ENCODE measurements around the gene CAMTA1. TPM values are rescaled to one million over a fixed set of nuclear protein-coding genes. Genes with fewer than 3 reads are reported as not detected.

The CAMTA1 gene
- total RNA-seq, 1 experiment from 2014 or later, result 102 TPM

- H3K36me3 ChIP-seq (replicated peaks; ENCODE audit: control insufficient read depth, insufficient read depth, low read length), result no peaks in the 10 kb centered on the region
- H3K4me3 ChIP-seq (ENCODE audit: insufficient read depth, low read depth, low read length), result no peak overlapping the region
- no peaks in the 10 kb centered on the region; the same call in 1 of the 2 replicates for H3K27me3 ChIP-seq (ENCODE audit: control insufficient read depth, insufficient read depth, low read length)
- no peak for DNase-seq
Measured at GRCh38 chr1:7248549-7249199, 463.4 kb downstream of the CAMTA1 start.

GRCh38 chr1:7249516-7249915, 464.3 kb downstream of the CAMTA1 start:
- no peak overlapping the region for H3K4me3 ChIP-seq (ENCODE audit: insufficient read depth, low read depth, low read length)

GRCh38 chr1:7250176-7250575, 464.9 kb downstream of the CAMTA1 start:
- H3K27me3 ChIP-seq (ENCODE audit: control insufficient read depth, insufficient read depth, low read length), result no peaks in the 10 kb centered on the region; the same call in 1 of the 2 replicates
- no peak overlapping the region for H3K4me3 ChIP-seq (ENCODE audit: insufficient read depth, low read depth, low read length)
- DNase-seq, result no peak
- H3K36me3 ChIP-seq (replicated peaks; ENCODE audit: control insufficient read depth, insufficient read depth, low read length), result no peaks in the 10 kb centered on the region

More at GRCh38 chr1:7249516-7249915, 464.3 kb downstream of the CAMTA1 start:
- no peak for DNase-seq
- H3K36me3 ChIP-seq (replicated peaks; ENCODE audit: control insufficient read depth, insufficient read depth, low read length), result no peaks in the 10 kb centered on the region
- H3K27me3 ChIP-seq (ENCODE audit: control insufficient read depth, insufficient read depth, low read length), result no peaks in the 10 kb centered on the region; the same call in 1 of the 2 replicates

- no peak overlapping the region for H3K4me3 ChIP-seq (ENCODE audit: insufficient read depth, low read depth, low read length)
- no peak for DNase-seq
- H3K27me3 ChIP-seq (ENCODE audit: control insufficient read depth, insufficient read depth, low read length), result no peaks in the 10 kb centered on the region; the same call in 1 of the 2 replicates
- no peaks in the 10 kb centered on the region for H3K36me3 ChIP-seq (replicated peaks; ENCODE audit: control insufficient read depth, insufficient read depth, low read length)
Measured at GRCh38 chr1:7250597-7251453, 465.6 kb downstream of the CAMTA1 start.

GRCh38 chr1:7251454-7251800, 466.2 kb downstream of the CAMTA1 start:
- no peak overlapping the region for H3K4me3 ChIP-seq (ENCODE audit: insufficient read depth, low read depth, low read length)
- no peaks in the 10 kb centered on the region; the same call in 1 of the 2 replicates for H3K27me3 ChIP-seq (ENCODE audit: control insufficient read depth, insufficient read depth, low read length)
- H3K36me3 ChIP-seq (replicated peaks; ENCODE audit: control insufficient read depth, insufficient read depth, low read length), result no peaks in the 10 kb centered on the region
- no peak for DNase-seq

GRCh38 chr1:7252411-7253117, 467.3 kb downstream of the CAMTA1 start:
- no peak for DNase-seq
- Histone ChIP-seq H3K27me3 (ENCODE audit: control insufficient read depth, insufficient read depth, low read length) (no peaks in the 10 kb centered on the region; the same call in 1 of the 2 replicates), H3K4me3 (ENCODE audit: insufficient read depth, low read depth, low read length) (no peak overlapping the region), H3K36me3 (replicated peaks; ENCODE audit: control insufficient read depth, insufficient read depth, low read length) (no peaks in the 10 kb centered on the region)

GRCh38 chr1:7253118-7253480, 467.8 kb downstream of the CAMTA1 start:
- DNase-seq, result no peak
- Histone ChIP-seq H3K4me3 (ENCODE audit: insufficient read depth, low read depth, low read length) (no peak overlapping the region), H3K27me3 (ENCODE audit: control insufficient read depth, insufficient read depth, low read length) (no peaks in the 10 kb centered on the region; the same call in 1 of the 2 replicates), H3K36me3 (replicated peaks; ENCODE audit: control insufficient read depth, insufficient read depth, low read length) (no peaks in the 10 kb centered on the region)

GRCh38 chr1:7253988-7254587, 468.8 kb downstream of the CAMTA1 start:
- DNase-seq, result no peak
- Histone ChIP-seq H3K36me3 (replicated peaks; ENCODE audit: control insufficient read depth, insufficient read depth, low read length) (no peaks in the 10 kb centered on the region), H3K27me3 (ENCODE audit: control insufficient read depth, insufficient read depth, low read length) (no peaks in the 10 kb centered on the region; the same call in 1 of the 2 replicates), H3K4me3 (ENCODE audit: insufficient read depth, low read depth, low read length) (no peak overlapping the region)

GRCh38 chr1:7255303-7256058, 470.2 kb downstream of the CAMTA1 start:
- Histone ChIP-seq H3K36me3 (replicated peaks; ENCODE audit: control insufficient read depth, insufficient read depth, low read length) (no peaks in the 10 kb centered on the region), H3K4me3 (ENCODE audit: insufficient read depth, low read depth, low read length) (no peak overlapping the region), H3K27me3 (ENCODE audit: control insufficient read depth, insufficient read depth, low read length) (no peaks in the 10 kb centered on the region)
- DNase-seq, result no peak

- H3K4me3 ChIP-seq (ENCODE audit: insufficient read depth, low read depth, low read length), result no peak overlapping the region
- no peaks in the 10 kb centered on the region for H3K36me3 ChIP-seq (replicated peaks; ENCODE audit: control insufficient read depth, insufficient read depth, low read length)
- H3K27me3 ChIP-seq (ENCODE audit: control insufficient read depth, insufficient read depth, low read length), result no peaks in the 10 kb centered on the region
- DNase-seq, result no peak
Measured at GRCh38 chr1:7256526-7256925, 471.3 kb downstream of the CAMTA1 start.

- Histone ChIP-seq H3K36me3 (replicated peaks; ENCODE audit: control insufficient read depth, insufficient read depth, low read length) (no peaks in the 10 kb centered on the region), H3K4me3 (ENCODE audit: insufficient read depth, low read depth, low read length) (no peak overlapping the region), H3K27me3 (ENCODE audit: control insufficient read depth, insufficient read depth, low read length) (no peaks in the 10 kb centered on the region)
- no peak for DNase-seq
Measured at GRCh38 chr1:7257225-7257624, 472.0 kb downstream of the CAMTA1 start.

- H3K36me3 ChIP-seq (replicated peaks; ENCODE audit: control insufficient read depth, insufficient read depth, low read length), result no peaks in the 10 kb centered on the region
- no peak overlapping the region for H3K4me3 ChIP-seq (ENCODE audit: insufficient read depth, low read depth, low read length)
- H3K27me3 ChIP-seq (ENCODE audit: control insufficient read depth, insufficient read depth, low read length), result no peaks in the 10 kb centered on the region
- no peak for DNase-seq
Measured at GRCh38 chr1:7258589-7259135, 473.4 kb downstream of the CAMTA1 start.

- H3K36me3 ChIP-seq (replicated peaks; ENCODE audit: control insufficient read depth, insufficient read depth, low read length), result no peaks in the 10 kb centered on the region
- no peaks in the 10 kb centered on the region for H3K27me3 ChIP-seq (ENCODE audit: control insufficient read depth, insufficient read depth, low read length)
- no peak for DNase-seq
- H3K4me3 ChIP-seq (ENCODE audit: insufficient read depth, low read depth, low read length), result no peak overlapping the region
Measured at GRCh38 chr1:7259955-7260354, 474.7 kb downstream of the CAMTA1 start.
